KG1 (cell line): ENCODE results near the gene ST3GAL6.

Experiments
- DNase-seq: peaks from one replicate; lab custom pipeline; 2025; lab: John Stamatoyannopoulos, UW

ST3GAL6 gene

DNA sequence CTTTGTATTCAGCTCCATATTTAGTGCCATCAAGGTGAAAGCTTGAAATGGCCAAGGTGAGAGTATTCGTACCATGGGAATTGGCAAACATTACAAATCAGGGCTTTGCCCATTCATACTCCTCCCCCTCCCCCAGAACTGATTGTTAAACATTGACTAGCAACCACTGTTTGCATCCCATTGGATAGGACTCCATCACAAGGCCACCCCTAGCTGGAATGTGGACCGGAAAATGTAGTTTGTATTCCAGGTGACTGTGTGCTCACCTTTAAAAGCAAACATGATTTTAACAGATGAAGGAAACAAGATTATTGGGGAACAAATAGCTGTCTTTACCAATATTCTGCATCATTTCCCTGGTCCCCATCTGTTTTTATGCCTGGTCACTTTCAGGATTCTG is 14.1 kb downstream of the ST3GAL6 start:
- DNase-seq: no peak

DNA sequence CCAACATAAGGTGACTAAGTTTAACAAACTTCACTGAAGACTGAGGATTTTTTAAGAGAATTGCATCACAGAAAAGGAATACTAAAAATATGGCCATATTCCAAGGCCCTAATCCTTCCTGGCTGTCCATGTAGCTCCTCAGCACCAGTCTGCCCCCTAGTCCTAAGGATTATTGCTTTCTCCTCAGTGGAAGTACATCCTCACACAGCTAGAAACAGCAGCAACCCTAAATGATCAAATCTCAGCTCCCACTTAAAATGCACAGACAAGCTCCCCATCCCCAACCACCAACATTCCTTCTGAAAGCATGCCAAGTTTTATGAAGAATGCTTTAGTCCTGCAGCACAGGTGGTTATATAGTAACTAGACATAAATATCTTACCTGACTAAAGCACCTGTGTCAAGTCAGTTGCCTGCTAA is 14.7 kb downstream of the ST3GAL6 start:
- no peak for DNase-seq

- DNase-seq: no peak
Observed at GRCh38 chr3:98778383-98778782, 15.2 kb downstream of the ST3GAL6 start.

DNA sequence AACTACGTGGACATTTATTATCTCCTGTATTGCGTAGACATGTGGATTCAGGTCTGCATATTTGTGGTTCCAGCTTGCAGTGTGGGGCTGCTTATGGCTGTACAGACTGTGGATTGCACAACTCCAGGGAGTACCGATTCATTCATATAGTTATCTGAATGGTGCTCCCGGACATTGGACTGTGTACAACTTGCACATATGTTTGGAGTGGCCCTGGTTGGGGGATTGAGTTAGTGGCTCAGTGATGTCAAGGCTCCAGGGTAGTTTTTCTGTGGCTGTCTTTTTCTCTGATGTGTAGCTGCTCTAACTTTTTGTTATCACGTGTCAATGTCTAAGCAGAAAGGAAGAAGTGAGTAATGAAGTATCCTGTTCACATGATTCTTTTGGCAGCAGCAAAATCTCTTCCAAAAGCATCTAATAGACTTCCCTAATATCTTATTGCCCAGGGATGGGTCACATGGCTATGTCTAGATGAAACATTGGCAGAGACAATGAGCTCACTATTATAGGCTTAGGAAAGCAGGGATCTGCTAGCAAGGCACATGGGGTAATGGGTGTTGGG is 15.8 kb downstream of the ST3GAL6 start:
- DNase-seq: no peak

GRCh38 chr3:98779541-98780335 is 16.6 kb downstream of the ST3GAL6 start:
- DNase-seq: no peak

GRCh38 chr3:98780343-98780742 is 17.2 kb downstream of the ST3GAL6 start:
- no peak for DNase-seq

- no peak for DNase-seq
Observed at GRCh38 chr3:98782824-98783500, 19.8 kb downstream of the ST3GAL6 start.

DNA sequence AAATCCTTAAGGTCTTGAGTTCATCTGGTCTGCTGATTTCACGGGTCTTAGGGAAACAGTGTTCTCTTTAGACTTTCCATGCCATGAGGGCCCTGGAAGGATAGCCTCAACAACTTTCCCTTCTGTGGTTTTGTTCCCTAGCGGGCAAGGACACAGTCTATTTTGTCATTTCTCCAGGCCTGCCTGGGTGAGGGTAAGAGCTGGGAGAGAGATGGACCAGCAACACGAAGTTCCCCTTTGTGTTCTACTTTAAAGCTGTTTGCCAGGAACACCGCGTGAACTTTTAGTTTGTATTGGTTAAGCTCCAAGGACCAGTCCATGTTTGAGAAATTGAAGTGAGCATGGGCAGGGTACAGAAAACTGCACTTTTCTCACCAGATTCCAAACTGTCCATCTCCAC is 20.9 kb downstream of the ST3GAL6 start:
- no peak for DNase-seq

DNA sequence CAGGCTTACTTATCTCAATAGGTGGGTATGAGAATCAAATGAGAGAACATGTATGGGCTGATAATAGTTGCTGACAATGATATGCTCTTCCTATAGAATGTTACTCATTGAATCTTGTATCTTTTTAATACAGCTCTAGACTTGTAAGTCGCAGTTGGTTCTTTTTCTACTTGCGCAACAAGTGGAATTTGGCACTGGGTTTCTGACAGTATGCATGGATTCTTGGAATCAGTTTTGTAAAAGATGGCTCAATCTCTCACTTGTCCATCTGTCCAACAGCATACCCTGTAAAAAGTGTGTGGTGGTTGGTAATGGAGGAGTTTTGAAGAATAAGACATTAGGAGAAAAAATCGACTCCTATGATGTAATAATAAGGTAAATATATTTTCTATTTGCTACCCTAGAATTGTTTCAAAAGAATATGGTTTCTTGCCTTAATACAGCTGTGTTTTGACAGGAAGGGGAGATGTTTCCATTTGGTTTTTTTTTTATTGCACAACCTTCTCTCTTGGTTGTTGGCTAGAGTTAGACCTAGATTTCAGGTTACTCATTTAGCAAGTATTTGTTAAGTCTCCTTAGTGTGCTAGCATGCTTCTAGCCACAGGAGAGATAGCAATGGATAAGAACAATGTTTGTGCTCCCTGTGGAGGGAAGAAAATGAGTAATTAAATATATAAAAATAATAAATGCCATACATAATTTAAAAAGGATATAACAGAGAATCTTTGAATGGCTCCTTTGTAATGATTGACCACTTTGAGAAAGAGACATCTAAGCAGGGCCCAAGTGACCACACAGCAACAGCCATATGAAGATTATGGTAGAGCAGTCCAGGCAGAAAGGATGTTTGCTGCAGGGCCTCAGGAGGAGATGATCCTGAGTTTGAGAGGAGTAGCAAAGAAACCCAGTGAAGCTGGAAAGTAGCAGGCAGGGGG is 21.8 kb downstream of the ST3GAL6 start:
- DNase-seq: no peak

GRCh38 chr3:98786364-98787006 is 23.3 kb downstream of the ST3GAL6 start:
- DNase-seq: no peak

DNA sequence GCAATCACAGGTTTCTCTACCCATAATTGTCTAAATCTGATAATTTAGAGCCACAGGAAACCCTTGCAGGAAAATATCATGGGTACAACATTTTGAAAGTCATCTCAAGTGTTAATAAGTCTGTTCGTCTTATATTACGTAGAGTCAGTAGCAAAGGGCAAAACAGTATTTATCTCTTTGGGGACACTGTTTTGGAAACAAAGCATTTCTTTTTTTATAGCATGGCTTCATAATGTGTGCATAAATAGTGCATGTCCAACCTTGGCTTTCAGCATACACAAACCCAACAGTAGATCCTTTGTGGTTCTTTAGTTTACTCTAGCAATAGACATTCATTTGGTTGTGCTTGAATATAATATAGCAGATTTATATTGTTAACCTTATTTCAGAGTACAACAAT is 24.0 kb downstream of the ST3GAL6 start:
- no peak for DNase-seq

DNA sequence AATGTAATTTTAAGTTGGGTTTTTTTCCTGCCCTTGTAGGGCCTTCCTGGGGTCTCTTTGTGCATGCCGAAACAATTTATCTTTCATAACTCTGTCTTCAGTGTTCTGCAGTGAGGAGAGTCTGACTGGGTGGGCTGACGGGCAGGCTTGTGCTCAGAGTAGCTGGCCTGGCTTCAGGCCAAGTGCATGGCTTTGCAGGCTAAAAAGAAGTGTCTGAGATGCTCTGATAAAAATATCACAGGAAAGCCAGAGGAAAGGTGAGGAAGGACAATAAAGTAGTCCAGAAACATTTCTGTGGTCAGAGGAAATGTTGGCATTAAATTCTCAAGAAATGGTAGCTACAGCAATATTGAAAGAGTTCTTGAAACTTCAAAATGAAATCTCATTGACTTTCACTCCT is 25.5 kb downstream of the ST3GAL6 start:
- DNase-seq: no peak

GRCh38 chr3:98791341-98792325 is 28.5 kb downstream of the ST3GAL6 start:
- DNase-seq: no peak

GRCh38 chr3:98793971-98794370 is 30.8 kb downstream of the ST3GAL6 start:
- no peak for DNase-seq

- DNase-seq: no peak
Observed at GRCh38 chr3:98796334-98796733, 33.2 kb downstream of the ST3GAL6 start.

DNA sequence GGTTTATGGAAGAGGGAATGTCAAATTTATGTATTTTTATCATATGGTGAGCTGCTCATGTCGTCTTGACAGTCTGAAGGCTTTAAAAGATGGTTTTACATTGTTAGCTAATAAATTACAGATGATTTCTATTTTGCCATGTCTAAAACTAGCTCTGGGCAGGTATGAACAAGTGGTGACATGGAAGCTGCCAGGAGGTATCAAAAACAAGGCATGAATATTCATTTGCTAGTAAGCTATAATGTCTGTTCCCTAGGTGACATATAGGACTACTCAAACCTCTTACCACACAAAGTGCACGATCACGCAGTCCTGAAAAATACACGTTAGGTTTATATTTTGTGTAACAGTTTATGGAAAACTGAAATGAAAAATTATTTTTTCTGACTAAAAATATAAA is 34.8 kb downstream of the ST3GAL6 start:
- no peak for DNase-seq

GRCh38 chr3:98798820-98799219 is 35.7 kb downstream of the ST3GAL6 start:
- DNase-seq: no peak

- DNase-seq: no peak
Observed at GRCh38 chr3:98799479-98799878, 36.3 kb downstream of the ST3GAL6 start.

DNA sequence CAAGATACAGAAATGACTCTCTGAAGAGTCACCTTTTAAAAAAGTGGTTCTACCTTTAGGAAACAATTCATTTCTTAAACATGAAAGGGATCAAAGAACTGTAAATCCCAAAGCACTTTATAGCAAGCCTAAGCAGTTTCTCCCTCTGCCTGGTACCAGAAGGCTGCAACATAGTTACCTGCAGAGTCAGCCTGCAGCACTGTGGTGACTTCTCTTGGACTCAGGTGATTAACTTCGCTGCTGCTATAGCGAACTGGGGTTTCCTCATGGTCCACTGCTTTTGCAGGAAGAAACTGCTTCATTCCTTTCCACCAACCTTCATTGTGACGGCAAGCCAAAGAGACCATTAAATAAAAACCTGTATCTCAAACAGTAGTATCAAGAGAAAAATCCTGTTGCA is 37.3 kb downstream of the ST3GAL6 start:
- no peak for DNase-seq

- no peak for DNase-seq
Observed at GRCh38 chr3:98801043-98801747, 38.1 kb downstream of the ST3GAL6 start.
